Gastrocnemius medialis (tissue), 4 donors: ENCODE data around the gene NDUFA11. TPM values are rescaled to one million over a fixed set of nuclear protein-coding genes. Genes with fewer than 3 reads are reported as not detected.
A peak's percentile ranks its signal among the peaks of the same experiment; 100 is the strongest.

Experiments used
- ATAC-seq, 2 donors: fragments of 150-250 bp; one replicate each; pipeline ENCODE4 v1.9.1; 2016
- DNase-seq, 2 donors: peaks; one replicate each; pipeline ENCODE4 v3.0.0-alpha.2; 2019
- H3K27ac ChIP-seq, 4 donors: fragments of 200-600 bp; sonication (generic); 1 replicate in 1 of 4; 2 replicates in 3 of 4; pipeline ENCODE4 v1.5.1; 2016 to 2018; ENCODE audit warnings: mild to moderate bottlenecking in 2 of 4, moderate library complexity in 1 of 4
- H3K27me3 ChIP-seq, 3 donors: fragments of 200-600 bp; sonication (generic) in 2 of 3; 1 replicate in 1 of 3; 2 replicates in 2 of 3; pipeline versions ENCODE4 v1.5.1 to v1.6.0; 2016 to 2019; ENCODE audit warnings: mild to moderate bottlenecking in 1 of 3, moderate library complexity in 1 of 3
- H3K36me3 ChIP-seq, 2 donors: fragments of 200-600 bp; sonication (generic) in 1 of 2; one replicate each; pipeline ENCODE4 v1.5.1; 2017 to 2018
- H3K4me1 ChIP-seq, 2 donors: fragments of 200-600 bp; sonication (generic) in 1 of 2; one replicate each; pipeline ENCODE4 v1.5.1; 2016 to 2017; ENCODE audit warnings: mild to moderate bottlenecking in 2 of 2
- H3K4me3 ChIP-seq, 4 donors: fragments of 200-600 bp; sonication (generic) in 3 of 4; 1 replicate in 1 of 4; 2 replicates in 3 of 4; pipeline ENCODE4 v1.5.1; 2016 to 2019; ENCODE audit warnings: mild to moderate bottlenecking in 2 of 4
- H3K9me3 ChIP-seq, 3 donors: fragments of 200-600 bp; sonication (generic) in 2 of 3; 1 replicate in 1 of 3; 2 replicates in 2 of 3; pipeline ENCODE4 v1.5.1; 2016 to 2019
- POLR2A ChIP-seq, 2 donors: fragments of 450-650 bp; IDR thresholded peaks; one replicate each; pipeline ENCODE4 v1.6.1; 2017; ENCODE audit warnings: antibody characterized with exemption in 2 of 2, mild to moderate bottlenecking in 2 of 2, moderate library complexity in 2 of 2
- in situ Hi-C, 4 donors: fragments of 200-750 bp; cut with MboI; loops; one replicate each; pipeline versions ENCODE4 v1.15.0 to v1.8.0; 2017; ENCODE audit warnings: low sequenced_read_pairs in 4 of 4
- intact Hi-C: fragments of 100-400 bp; cut with DNase I; formaldehyde crosslinking; loops from one replicate; pipeline ENCODE4 v1.15.1; 2023; ENCODE audit warnings: low total_unique reads
- total RNA-seq, 4 donors: library from RNA; depleted of rRNA; stranded (reverse); fragments of >200 nt; gene quantifications; one replicate each; pipeline versions ENCODE4 v1.1.0 to v1.2.3, GENCODE V29; 2016
- TF ChIP-seq, protein P1 (sequence below), 5 experiments: fragments of 450-650 bp in 3 of 5; fragments of 200-600 bp in 2 of 5; sonication (generic) in 2 of 5; IDR thresholded peaks in 4 of 5; conservative IDR thresholded peaks in 1 of 5; 1 replicate in 4 of 5; 2 replicates in 1 of 5; pipeline ENCODE4 v1.5.1; 2016 to 2019; ENCODE audit warnings: antibody characterized with exemption in 5 of 5, mild to moderate bottlenecking in 3 of 5, moderate library complexity in 3 of 5

Gene NDUFA11
- 100 to 1,000 TPM; 190 to 349 (median 221) TPM for total RNA-seq

- Histone ChIP-seq H3K9me3 (no peaks in the 10 kb centered on the region), H3K4me3 (peak within 1 kb of the TSS; percentile 68 to 100 (median 97))
- intact Hi-C loops = loop anchor here (1.0 to 10.0 kb wide), 5 partner anchors 74 to 831 kb away; partner anchors contain the start of genes ALKBH7, GPR108, MLLT1 and RANBP3
Observed at GRCh38 chr19:5903624-5904351, at the start of gene NDUFA11. TSS of gene NDUFA11 (minus strand) at chr19:5903790. CDS start at chr19:5903708, 82 bp downstream.

GRCh38 chr19:5953030-5953589, 49.5 kb upstream of the NDUFA11 start:
- in situ Hi-C loops (no loop called here), intact Hi-C loops (no loop called here)
- no peaks in the 10 kb centered on the region for H3K36me3 ChIP-seq
- peaks cover 61 to 65% of the 10 kb centered on the region in 2 donors for H3K4me1 ChIP-seq
- H3K9me3 ChIP-seq = no peaks in the 10 kb centered on the region
- TF ChIP-seq, protein P1, sequence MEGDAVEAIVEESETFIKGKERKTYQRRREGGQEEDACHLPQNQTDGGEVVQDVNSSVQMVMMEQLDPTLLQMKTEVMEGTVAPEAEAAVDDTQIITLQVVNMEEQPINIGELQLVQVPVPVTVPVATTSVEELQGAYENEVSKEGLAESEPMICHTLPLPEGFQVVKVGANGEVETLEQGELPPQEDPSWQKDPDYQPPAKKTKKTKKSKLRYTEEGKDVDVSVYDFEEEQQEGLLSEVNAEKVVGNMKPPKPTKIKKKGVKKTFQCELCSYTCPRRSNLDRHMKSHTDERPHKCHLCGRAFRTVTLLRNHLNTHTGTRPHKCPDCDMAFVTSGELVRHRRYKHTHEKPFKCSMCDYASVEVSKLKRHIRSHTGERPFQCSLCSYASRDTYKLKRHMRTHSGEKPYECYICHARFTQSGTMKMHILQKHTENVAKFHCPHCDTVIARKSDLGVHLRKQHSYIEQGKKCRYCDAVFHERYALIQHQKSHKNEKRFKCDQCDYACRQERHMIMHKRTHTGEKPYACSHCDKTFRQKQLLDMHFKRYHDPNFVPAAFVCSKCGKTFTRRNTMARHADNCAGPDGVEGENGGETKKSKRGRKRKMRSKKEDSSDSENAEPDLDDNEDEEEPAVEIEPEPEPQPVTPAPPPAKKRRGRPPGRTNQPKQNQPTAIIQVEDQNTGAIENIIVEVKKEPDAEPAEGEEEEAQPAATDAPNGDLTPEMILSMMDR (IDR thresholded peaks at IDR 0.05 in 4 of 5, conservative IDR thresholded peaks at IDR 0.05 in 1 of 5) = no peak
- no peak for TF ChIP-seq POLR2A (IDR thresholded peaks at IDR 0.05)
- no peak overlapping the region for H3K4me3 ChIP-seq
- DNase-seq = no peak
- no peak for ATAC-seq
- H3K27ac ChIP-seq = no peak overlapping the region
- no peaks in the 10 kb centered on the region for H3K27me3 ChIP-seq

More at GRCh38 chr19:5903624-5904351, at the start of gene NDUFA11:
- in situ Hi-C loops = no loop called here
- TF ChIP-seq, protein P1 (IDR thresholded peaks at IDR 0.05 in 4 of 5, conservative IDR thresholded peaks at IDR 0.05 in 1 of 5) = peak in 1 of 5 experiments; percentile 12
- TF ChIP-seq POLR2A (IDR thresholded peaks at IDR 0.05) = peak; percentile 73 to 85
- DNase-seq = peak; percentile 98 to 99
- peaks cover 10 to 20% of the 10 kb centered on the region in 2 donors for H3K4me1 ChIP-seq
- H3K36me3 ChIP-seq = peaks cover 0 to 5% of the 10 kb centered on the region in 2 donors
- no peaks in the 10 kb centered on the region for H3K27me3 ChIP-seq
- ATAC-seq = peak; percentile 79 to 84
- peak within 1 kb of the TSS; percentile 93 to 98 (median 94) for H3K27ac ChIP-seq

DNA sequence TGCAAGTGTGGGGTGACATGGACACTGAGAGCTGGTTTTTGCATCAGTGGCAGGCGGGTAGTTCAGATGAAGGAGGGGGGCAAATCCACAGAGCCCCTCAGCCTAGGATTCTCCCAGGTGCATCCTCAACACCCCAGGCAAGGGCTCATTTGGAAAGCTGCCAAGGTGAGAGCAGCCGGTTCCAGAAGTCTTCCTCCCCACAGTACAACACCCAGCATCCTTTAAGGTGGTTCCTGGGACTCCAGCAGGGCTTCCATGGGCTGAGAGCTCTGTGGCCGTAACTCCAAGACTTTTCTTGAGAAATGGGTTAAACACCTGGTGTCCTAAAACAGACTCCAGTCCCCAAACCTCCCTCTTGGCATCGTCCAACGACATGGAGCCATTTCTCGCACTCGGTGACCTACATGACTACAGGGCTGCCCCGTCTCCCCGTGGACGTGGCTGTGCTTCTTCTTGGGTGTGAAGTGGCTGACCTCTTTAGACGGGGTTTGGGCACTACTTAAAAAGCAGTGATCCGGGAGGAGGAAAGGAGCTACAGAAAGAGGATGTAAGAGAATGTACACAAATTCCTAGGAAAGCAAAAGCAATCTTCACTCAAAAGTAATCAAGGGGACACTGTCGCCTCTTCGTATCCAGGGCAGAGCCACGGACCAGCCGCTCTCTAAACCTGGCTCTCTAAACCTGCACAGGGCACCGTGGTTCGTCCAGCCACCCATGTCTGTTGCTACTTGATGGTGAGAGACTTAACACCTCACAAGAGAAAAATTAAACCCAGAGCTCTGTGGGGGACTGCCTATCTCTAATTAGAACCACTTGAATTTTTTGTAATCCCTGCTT, 48.8 kb upstream of the NDUFA11 start:
- DNase-seq (no peak), ATAC-seq (no peak)
- in situ Hi-C loops = no loop called here
- Histone ChIP-seq H3K4me1 (peaks cover 58 to 64% of the 10 kb centered on the region in 2 donors), H3K9me3 (no peaks in the 10 kb centered on the region), H3K4me3 (no peak overlapping the region), H3K27me3 (no peaks in the 10 kb centered on the region), H3K27ac (no peak overlapping the region), H3K36me3 (no peaks in the 10 kb centered on the region)
- intact Hi-C loops = no loop called here
- TF ChIP-seq POLR2A (IDR thresholded peaks at IDR 0.05) = no peak
- TF ChIP-seq, protein P1 (IDR thresholded peaks at IDR 0.05 in 4 of 5, conservative IDR thresholded peaks at IDR 0.05 in 1 of 5) = no peak

- no peak for DNase-seq
- Histone ChIP-seq H3K36me3 (no peaks in the 10 kb centered on the region), H3K9me3 (no peaks in the 10 kb centered on the region), H3K4me3 (no peak overlapping the region), H3K4me1 (peaks cover 58 to 60% of the 10 kb centered on the region in 2 donors), H3K27me3 (no peaks in the 10 kb centered on the region), H3K27ac (no peak overlapping the region)
- TF ChIP-seq, protein P1 (IDR thresholded peaks at IDR 0.05 in 4 of 5, conservative IDR thresholded peaks at IDR 0.05 in 1 of 5) = no peak
- no peak for TF ChIP-seq POLR2A (IDR thresholded peaks at IDR 0.05)
- ATAC-seq = no peak
- intact Hi-C loops (no loop called here), in situ Hi-C loops (no loop called here)
Observed at GRCh38 chr19:5951338-5951861, 47.8 kb upstream of the NDUFA11 start.
